GM12878 (cell line): ENCODE results near the gene TFAP2E. TPM values are rescaled to one million over a fixed set of nuclear protein-coding genes. Genes with fewer than 3 reads are reported as not detected.

Source experiments
- GATAD2B ChIP-seq: fragments of 450-650 bp; conservative IDR thresholded peaks from 2 replicates; pipeline ENCODE4 v1.6.1; 2017; ENCODE audit warnings: low read depth, mild to moderate bottlenecking, moderate library complexity
- NBN ChIP-seq: fragments of 450-650 bp; IDR thresholded peaks from 2 replicates; pipeline ENCODE4 v1.6.1; 2016
- NR2F1 ChIP-seq: fragments of 450-650 bp; conservative IDR thresholded peaks from 2 replicates; pipeline ENCODE4 v1.6.1; 2017; ENCODE audit warnings: mild to moderate bottlenecking
- PML ChIP-seq: IDR thresholded peaks from 2 replicates; pipeline ENCODE4 v1.6.1; 2012; ENCODE audit warnings: low read length, inconsistent platforms
- polyA plus RNA-seq, 11 experiments: library from polyadenylated mRNA; depleted of rRNA in 4 of 11; unstranded in 6 of 11; stranded (reverse) in 5 of 11; fragments of >200 nt; fragmentation: Nextera tagmentation in 4 of 11; fragmentation: Illumina TruSeq in 1 of 11; extraction: Ambion mirVana in 4 of 11; extraction: Trizol in 1 of 11; gene quantifications; 1 replicate in 1 of 11; 2 replicates in 10 of 11; pipeline versions ENCODE4 v1.2.1 to v1.2.3, GENCODE V29; 2011 to 2016; ENCODE audit warnings: inconsistent platforms in 2 of 11, missing spikeins in 2 of 11, low read depth in 1 of 11
- total RNA-seq, 4 experiments: library from RNA; depleted of rRNA in 3 of 4; stranded (reverse); fragments of >200 nt in 3 of 4; fragmentation: Illumina TruSeq in 1 of 4; extraction: Trizol in 1 of 4; gene quantifications; 2 replicates each; pipeline versions ENCODE4 v1.2.1 to v1.2.3, GENCODE V29; 2013 to 2021
- TF ChIP-seq, protein P1 (sequence below): fragments of 450-650 bp; IDR thresholded peaks from 2 replicates; pipeline ENCODE4 v1.6.1; 2017; ENCODE audit warnings: mild to moderate bottlenecking, moderate library complexity
- TF ChIP-seq, protein P2 (sequence below): IDR thresholded peaks from 2 replicates; pipeline ENCODE4 v1.6.1; 2012; ENCODE audit warnings: mild to moderate bottlenecking, low read depth, low read length
- TF ChIP-seq, protein P3 (sequence below): fragments of 450-650 bp; IDR thresholded peaks from 2 replicates; pipeline ENCODE4 v1.6.1; 2017; ENCODE audit warnings: mild to moderate bottlenecking, moderate library complexity
- TF ChIP-seq, protein P4 (sequence below): IDR thresholded peaks from 2 replicates; pipeline ENCODE4 v1.6.1; 2011; ENCODE audit warnings: mild to moderate bottlenecking, low read depth, low read length, moderate library complexity; ENCODE audit not compliant: insufficient replicate concordance
- TF ChIP-seq, protein P5 (sequence below): IDR thresholded peaks from 2 replicates; pipeline ENCODE4 v1.6.1; 2011; ENCODE audit warnings: low read depth, mild to moderate bottlenecking, low read length, moderate library complexity, borderline replicate concordance; ENCODE audit errors: extremely low read depth

The TFAP2E gene
- total and polyA plus RNA-seq, 10 of the 15 experiments (the other 5 are each of a cell fraction or from before 2014, with no cell fraction given): 0.10 to 1.1 (median 0.43) TPM

DNA sequence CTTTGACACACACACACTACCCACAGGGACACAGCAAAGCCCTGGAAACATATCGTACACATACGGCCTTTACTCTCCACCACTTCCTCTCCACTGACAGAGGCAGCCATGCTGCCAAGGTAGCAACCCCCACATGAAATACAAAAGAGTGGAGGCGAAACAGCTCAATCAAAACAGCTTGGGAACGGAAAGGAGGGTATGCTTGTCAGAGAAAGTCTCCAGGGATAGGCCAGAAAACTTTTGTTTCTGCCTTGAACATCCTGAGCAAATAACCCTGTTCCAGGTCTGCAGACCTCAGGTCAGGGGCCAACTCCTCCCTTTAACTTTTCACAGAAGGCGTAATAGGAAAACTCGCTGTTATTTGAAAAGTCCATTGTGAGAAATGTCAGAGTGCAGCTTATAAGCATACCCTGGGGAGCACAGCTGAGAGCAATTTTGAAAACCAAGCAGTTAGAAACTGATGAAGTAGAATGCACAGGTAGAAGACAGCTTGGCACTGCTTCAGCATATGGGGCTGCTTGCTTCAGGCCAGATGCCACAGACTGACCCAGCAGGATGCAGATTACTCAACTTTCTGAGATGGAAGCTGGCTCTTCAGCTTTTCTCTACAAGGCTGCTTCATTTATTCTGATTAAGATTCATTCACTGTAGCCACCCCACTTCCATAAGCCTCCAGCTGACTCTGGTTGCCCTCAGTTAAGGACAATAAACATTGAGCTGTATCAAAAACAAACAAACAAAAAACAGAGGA lies 33.9 kb upstream of the TFAP2E start (continued):
- TF ChIP-seq, protein P1, sequence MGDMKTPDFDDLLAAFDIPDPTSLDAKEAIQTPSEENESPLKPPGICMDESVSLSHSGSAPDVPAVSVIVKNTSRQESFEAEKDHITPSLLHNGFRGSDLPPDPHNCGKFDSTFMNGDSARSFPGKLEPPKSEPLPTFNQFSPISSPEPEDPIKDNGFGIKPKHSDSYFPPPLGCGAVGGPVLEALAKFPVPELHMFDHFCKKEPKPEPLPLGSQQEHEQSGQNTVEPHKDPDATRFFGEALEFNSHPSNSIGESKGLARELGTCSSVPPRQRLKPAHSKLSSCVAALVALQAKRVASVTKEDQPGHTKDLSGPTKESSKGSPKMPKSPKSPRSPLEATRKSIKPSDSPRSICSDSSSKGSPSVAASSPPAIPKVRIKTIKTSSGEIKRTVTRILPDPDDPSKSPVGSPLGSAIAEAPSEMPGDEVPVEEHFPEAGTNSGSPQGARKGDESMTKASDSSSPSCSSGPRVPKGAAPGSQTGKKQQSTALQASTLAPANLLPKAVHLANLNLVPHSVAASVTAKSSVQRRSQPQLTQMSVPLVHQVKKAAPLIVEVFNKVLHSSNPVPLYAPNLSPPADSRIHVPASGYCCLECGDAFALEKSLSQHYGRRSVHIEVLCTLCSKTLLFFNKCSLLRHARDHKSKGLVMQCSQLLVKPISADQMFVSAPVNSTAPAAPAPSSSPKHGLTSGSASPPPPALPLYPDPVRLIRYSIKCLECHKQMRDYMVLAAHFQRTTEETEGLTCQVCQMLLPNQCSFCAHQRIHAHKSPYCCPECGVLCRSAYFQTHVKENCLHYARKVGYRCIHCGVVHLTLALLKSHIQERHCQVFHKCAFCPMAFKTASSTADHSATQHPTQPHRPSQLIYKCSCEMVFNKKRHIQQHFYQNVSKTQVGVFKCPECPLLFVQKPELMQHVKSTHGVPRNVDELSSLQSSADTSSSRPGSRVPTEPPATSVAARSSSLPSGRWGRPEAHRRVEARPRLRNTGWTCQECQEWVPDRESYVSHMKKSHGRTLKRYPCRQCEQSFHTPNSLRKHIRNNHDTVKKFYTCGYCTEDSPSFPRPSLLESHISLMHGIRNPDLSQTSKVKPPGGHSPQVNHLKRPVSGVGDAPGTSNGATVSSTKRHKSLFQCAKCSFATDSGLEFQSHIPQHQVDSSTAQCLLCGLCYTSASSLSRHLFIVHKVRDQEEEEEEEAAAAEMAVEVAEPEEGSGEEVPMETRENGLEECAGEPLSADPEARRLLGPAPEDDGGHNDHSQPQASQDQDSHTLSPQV: peak; percentile 74; the same call in 1 of the 2 replicates
- TF ChIP-seq, protein P2, sequence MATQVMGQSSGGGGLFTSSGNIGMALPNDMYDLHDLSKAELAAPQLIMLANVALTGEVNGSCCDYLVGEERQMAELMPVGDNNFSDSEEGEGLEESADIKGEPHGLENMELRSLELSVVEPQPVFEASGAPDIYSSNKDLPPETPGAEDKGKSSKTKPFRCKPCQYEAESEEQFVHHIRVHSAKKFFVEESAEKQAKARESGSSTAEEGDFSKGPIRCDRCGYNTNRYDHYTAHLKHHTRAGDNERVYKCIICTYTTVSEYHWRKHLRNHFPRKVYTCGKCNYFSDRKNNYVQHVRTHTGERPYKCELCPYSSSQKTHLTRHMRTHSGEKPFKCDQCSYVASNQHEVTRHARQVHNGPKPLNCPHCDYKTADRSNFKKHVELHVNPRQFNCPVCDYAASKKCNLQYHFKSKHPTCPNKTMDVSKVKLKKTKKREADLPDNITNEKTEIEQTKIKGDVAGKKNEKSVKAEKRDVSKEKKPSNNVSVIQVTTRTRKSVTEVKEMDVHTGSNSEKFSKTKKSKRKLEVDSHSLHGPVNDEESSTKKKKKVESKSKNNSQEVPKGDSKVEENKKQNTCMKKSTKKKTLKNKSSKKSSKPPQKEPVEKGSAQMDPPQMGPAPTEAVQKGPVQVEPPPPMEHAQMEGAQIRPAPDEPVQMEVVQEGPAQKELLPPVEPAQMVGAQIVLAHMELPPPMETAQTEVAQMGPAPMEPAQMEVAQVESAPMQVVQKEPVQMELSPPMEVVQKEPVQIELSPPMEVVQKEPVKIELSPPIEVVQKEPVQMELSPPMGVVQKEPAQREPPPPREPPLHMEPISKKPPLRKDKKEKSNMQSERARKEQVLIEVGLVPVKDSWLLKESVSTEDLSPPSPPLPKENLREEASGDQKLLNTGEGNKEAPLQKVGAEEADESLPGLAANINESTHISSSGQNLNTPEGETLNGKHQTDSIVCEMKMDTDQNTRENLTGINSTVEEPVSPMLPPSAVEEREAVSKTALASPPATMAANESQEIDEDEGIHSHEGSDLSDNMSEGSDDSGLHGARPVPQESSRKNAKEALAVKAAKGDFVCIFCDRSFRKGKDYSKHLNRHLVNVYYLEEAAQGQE: no peak
- TF ChIP-seq, protein P3, sequence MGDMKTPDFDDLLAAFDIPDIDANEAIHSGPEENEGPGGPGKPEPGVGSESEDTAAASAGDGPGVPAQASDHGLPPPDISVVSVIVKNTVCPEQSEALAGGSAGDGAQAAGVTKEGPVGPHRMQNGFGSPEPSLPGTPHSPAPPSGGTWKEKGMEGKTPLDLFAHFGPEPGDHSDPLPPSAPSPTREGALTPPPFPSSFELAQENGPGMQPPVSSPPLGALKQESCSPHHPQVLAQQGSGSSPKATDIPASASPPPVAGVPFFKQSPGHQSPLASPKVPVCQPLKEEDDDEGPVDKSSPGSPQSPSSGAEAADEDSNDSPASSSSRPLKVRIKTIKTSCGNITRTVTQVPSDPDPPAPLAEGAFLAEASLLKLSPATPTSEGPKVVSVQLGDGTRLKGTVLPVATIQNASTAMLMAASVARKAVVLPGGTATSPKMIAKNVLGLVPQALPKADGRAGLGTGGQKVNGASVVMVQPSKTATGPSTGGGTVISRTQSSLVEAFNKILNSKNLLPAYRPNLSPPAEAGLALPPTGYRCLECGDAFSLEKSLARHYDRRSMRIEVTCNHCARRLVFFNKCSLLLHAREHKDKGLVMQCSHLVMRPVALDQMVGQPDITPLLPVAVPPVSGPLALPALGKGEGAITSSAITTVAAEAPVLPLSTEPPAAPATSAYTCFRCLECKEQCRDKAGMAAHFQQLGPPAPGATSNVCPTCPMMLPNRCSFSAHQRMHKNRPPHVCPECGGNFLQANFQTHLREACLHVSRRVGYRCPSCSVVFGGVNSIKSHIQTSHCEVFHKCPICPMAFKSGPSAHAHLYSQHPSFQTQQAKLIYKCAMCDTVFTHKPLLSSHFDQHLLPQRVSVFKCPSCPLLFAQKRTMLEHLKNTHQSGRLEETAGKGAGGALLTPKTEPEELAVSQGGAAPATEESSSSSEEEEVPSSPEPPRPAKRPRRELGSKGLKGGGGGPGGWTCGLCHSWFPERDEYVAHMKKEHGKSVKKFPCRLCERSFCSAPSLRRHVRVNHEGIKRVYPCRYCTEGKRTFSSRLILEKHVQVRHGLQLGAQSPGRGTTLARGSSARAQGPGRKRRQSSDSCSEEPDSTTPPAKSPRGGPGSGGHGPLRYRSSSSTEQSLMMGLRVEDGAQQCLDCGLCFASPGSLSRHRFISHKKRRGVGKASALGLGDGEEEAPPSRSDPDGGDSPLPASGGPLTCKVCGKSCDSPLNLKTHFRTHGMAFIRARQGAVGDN: peak; percentile 87
- TF ChIP-seq GATAD2B (0 out of 2 replicates have a peak, but pooled peaks have one; percentile 64), PML (0 out of 2 replicates have a peak, but pooled peaks have one; percentile 5), NBN (0 out of 2 replicates have a peak, but pooled peaks have one; percentile 30), NR2F1 (peak; percentile 92)
- TF ChIP-seq, protein P4, sequence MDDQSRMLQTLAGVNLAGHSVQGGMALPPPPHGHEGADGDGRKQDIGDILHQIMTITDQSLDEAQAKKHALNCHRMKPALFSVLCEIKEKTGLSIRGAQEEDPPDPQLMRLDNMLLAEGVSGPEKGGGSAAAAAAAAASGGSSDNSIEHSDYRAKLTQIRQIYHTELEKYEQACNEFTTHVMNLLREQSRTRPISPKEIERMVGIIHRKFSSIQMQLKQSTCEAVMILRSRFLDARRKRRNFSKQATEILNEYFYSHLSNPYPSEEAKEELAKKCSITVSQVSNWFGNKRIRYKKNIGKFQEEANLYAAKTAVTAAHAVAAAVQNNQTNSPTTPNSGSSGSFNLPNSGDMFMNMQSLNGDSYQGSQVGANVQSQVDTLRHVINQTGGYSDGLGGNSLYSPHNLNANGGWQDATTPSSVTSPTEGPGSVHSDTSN: no peak
- TF ChIP-seq, protein P5, sequence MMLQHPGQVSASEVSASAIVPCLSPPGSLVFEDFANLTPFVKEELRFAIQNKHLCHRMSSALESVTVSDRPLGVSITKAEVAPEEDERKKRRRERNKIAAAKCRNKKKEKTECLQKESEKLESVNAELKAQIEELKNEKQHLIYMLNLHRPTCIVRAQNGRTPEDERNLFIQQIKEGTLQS: no peak
